ENCODE data around the gene LRRC43. TPM values are rescaled to one million over a fixed set of nuclear protein-coding genes. Genes with fewer than 3 reads are reported as not detected.

Gene LRRC43
- total RNA-seq, 2 donors from 2014 or later, result 2.3 TPM; not detected in 1

DNA sequence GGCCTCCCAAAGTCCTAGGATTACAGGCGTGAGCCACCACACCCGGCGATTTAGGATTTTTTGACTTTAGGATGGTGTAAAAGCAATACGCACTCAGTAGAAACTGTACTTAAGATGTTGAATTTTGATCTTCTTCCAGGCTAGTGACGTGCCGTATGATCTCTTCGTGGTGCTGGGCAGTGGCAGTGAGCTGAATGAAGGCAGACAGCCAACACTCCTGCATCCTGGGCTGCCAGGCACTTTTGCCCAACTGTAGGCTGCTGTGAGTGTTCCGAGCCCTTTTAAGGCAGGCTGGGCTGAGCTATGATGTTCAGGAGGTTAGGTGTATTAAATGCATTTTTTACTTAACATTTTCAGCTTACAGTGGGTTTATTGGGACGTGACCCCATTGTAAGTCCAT, 30.2 kb upstream of the LRRC43 start:
- H3K27ac ChIP-seq, result no peak overlapping the region
- H3K36me3 ChIP-seq (replicated peaks in 1 of 2; ENCODE audit: insufficient read depth in 1 of 2, low read depth in 2 of 2), result no peaks in the 10 kb centered on the region
- intact Hi-C loops (cut with DNase I), result no loop called here
- H3K9me3 ChIP-seq, result no peaks in the 10 kb centered on the region
- H3K4me1 ChIP-seq, result no peaks in the 10 kb centered on the region
- 81 to 97% methylated on average over 9 of the region's 9 CpGs for WGBS, 2 donors
- no peaks in the 10 kb centered on the region for H3K27me3 ChIP-seq
- H3K4me3 ChIP-seq, result no peak overlapping the region
- ATAC-seq, result no peak
- DNase-seq, result no peak
- TF ChIP-seq, protein P1, sequence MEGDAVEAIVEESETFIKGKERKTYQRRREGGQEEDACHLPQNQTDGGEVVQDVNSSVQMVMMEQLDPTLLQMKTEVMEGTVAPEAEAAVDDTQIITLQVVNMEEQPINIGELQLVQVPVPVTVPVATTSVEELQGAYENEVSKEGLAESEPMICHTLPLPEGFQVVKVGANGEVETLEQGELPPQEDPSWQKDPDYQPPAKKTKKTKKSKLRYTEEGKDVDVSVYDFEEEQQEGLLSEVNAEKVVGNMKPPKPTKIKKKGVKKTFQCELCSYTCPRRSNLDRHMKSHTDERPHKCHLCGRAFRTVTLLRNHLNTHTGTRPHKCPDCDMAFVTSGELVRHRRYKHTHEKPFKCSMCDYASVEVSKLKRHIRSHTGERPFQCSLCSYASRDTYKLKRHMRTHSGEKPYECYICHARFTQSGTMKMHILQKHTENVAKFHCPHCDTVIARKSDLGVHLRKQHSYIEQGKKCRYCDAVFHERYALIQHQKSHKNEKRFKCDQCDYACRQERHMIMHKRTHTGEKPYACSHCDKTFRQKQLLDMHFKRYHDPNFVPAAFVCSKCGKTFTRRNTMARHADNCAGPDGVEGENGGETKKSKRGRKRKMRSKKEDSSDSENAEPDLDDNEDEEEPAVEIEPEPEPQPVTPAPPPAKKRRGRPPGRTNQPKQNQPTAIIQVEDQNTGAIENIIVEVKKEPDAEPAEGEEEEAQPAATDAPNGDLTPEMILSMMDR (IDR thresholded peaks at IDR 0.05), result no peak
- no peak for TF ChIP-seq POLR2A (IDR thresholded peaks at IDR 0.05)

DNA sequence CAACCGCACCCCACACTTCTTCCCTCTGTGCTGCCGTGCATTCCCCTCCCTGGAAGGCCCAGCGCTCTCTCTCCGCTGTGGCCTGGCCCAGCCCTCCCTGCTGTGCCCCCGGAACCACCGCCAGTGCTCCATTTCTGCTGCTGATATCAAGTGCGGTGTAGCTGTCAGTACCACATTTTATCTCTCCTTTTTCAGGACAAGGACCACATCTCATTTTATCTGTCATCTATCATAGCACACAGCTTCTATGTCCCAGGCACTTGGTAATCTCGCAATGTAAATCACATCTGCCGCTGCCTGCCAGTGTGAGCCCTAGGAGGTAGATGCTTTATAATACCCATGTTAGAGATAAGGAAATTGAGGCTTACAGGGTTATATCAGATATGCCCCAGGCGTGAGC, 27.2 kb upstream of the LRRC43 start:
- no peaks in the 10 kb centered on the region for H3K4me1 ChIP-seq
- 81 to 90% methylated on average over 10 of the region's 10 CpGs for WGBS, 2 donors
- ATAC-seq (no peak), DNase-seq (no peak)
- no peak overlapping the region for H3K4me3 ChIP-seq
- H3K27ac ChIP-seq, result no peak overlapping the region
- no peaks in the 10 kb centered on the region for H3K9me3 ChIP-seq
- no peaks in the 10 kb centered on the region for H3K27me3 ChIP-seq
- H3K36me3 ChIP-seq (replicated peaks in 1 of 2; ENCODE audit: insufficient read depth in 1 of 2, low read depth in 2 of 2), result no peaks in the 10 kb centered on the region
- intact Hi-C loops (cut with DNase I), result no loop called here
- TF ChIP-seq, protein P1 (IDR thresholded peaks at IDR 0.05), result no peak
- TF ChIP-seq POLR2A (IDR thresholded peaks at IDR 0.05), result no peak

DNA sequence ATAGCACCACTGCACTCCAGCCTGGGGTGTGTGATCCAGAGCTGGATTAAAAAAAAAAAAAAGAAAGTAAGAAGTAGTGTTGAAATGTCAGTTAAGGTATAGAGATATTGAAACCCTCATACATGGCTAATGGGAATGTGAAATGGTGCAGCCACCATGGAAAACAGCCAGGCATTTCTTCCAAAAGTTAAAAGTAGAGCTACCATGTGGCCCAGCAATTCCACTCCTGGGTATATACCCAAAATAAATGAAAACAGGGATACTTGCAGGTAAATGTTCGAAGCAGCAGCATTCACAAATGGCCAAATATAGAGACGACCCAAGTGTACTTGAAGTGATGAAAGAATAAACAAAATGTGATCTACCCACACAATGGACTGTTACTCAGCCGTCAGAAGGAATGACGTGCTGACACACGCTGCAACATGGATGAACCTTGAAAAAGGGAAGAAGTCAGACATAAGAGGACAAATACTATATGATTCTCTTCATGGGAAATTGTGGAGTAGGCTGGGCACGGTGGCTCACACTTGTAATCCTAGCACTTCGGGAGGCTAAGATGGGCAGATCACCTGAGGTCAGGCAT, 24.1 kb upstream of the LRRC43 start:
- no peak for ATAC-seq
- intact Hi-C loops (cut with DNase I), result no loop called here

DNA sequence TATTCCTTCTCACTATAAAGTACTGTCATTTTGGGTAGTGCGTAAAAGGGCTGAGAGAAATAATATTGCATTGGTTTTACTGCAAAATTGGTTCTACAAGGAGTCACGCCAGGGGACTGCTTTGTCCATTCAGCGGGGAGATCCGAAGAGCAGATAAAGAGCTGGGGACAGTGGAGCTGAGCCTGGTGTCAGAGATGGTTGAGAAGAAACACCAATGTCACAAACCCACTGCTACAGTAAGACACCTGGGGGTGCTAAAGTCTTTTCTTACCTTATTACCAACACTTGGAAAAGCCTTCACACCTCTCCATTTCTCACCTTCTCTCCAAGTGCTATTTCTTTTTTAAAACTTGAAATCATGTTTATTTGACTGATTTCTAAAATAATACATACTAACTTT, 23.0 kb upstream of the LRRC43 start:
- Histone ChIP-seq H3K4me3 (no peak overlapping the region), H3K4me1 (no peaks in the 10 kb centered on the region), H3K9me3 (no peaks in the 10 kb centered on the region), H3K27me3 (no peaks in the 10 kb centered on the region), H3K36me3 (replicated peaks in 1 of 2; ENCODE audit: insufficient read depth in 1 of 2, low read depth in 2 of 2) (no peaks in the 10 kb centered on the region), H3K27ac (no peak overlapping the region)
- intact Hi-C loops (cut with DNase I), result no loop called here
- DNase-seq, result no peak
- TF ChIP-seq, protein P1 (IDR thresholded peaks at IDR 0.05), result no peak
- no peak for TF ChIP-seq POLR2A (IDR thresholded peaks at IDR 0.05)
- WGBS, 2 donors, result 67 to 73% methylated on average over 4 of the region's 4 CpGs
- no peak for ATAC-seq

More for the DNA sequence above, 24.1 kb upstream of the LRRC43 start:
- Histone ChIP-seq H3K36me3 (replicated peaks in 1 of 2; ENCODE audit: insufficient read depth in 1 of 2, low read depth in 2 of 2) (no peaks in the 10 kb centered on the region), H3K4me3 (no peak overlapping the region), H3K27me3 (no peaks in the 10 kb centered on the region), H3K4me1 (no peaks in the 10 kb centered on the region), H3K9me3 (no peaks in the 10 kb centered on the region), H3K27ac (no peak overlapping the region)
- DNase-seq, result no peak
- TF ChIP-seq POLR2A (IDR thresholded peaks at IDR 0.05), result no peak
- TF ChIP-seq, protein P1 (IDR thresholded peaks at IDR 0.05), result no peak
- WGBS, 2 donors, result 88 to 90% methylated on average over 7 of the region's 7 CpGs

DNA sequence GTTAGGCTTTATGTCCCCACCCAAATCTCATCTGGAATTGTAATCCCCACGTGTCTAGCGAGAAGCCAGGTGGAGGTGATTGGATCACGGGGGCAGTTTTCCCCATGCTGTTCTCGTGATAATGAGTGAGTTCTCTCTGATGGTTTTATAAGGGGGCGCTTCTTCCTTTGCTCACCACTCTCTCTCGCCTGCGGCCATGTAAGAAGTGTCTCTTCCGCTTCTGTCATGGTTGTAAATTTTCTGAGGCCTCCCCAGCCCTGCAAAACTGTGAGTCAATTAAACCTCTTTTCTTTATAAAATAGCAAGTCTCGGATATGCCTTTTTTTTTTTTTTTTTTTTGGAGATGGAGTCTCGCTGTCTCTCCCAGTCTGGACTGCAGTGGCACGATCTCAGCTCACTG, 22.2 kb upstream of the LRRC43 start:
- H3K27ac ChIP-seq, result no peak overlapping the region
- H3K4me1 ChIP-seq, result no peaks in the 10 kb centered on the region
- intact Hi-C loops (cut with DNase I), result no loop called here
- DNase-seq, result no peak
- H3K4me3 ChIP-seq, result no peak overlapping the region
- 87 to 89% methylated on average over 11 of the region's 11 CpGs for WGBS, 2 donors
- no peak for ATAC-seq
- H3K27me3 ChIP-seq, result no peaks in the 10 kb centered on the region
- no peaks in the 10 kb centered on the region for H3K36me3 ChIP-seq (replicated peaks in 1 of 2; ENCODE audit: insufficient read depth in 1 of 2, low read depth in 2 of 2)
- TF ChIP-seq, protein P1 (IDR thresholded peaks at IDR 0.05), result no peak
- no peak for TF ChIP-seq POLR2A (IDR thresholded peaks at IDR 0.05)
- H3K9me3 ChIP-seq, result no peaks in the 10 kb centered on the region
